Measurements from ENCODE around the gene RAB34. TPM values are rescaled to one million over a fixed set of nuclear protein-coding genes. Genes with fewer than 3 reads are reported as not detected.

Gene RAB34
- total RNA-seq, 2 donors from 2014 or later, result 6.2 to 14.0 TPM

GRCh38 chr17:28684963-28685362 lies 32.7 kb downstream of the RAB34 start:
- no peaks in the 10 kb centered on the region for H3K9me3 ChIP-seq
- intact Hi-C loops (cut with DNase I), result loop anchor here (5.0 to 10.0 kb wide), 2 partner anchors 70 to 197 kb away; no protein-coding TSS in a partner anchor
- H3K4me3 ChIP-seq, result no peak overlapping the region
- peaks cover 54% of the 10 kb centered on the region for H3K36me3 ChIP-seq
- peak; percentile 52 for DNase-seq
- no peaks in the 10 kb centered on the region for H3K27me3 ChIP-seq
- H3K27ac ChIP-seq, result no peak overlapping the region
- H3K4me1 ChIP-seq, result no peaks in the 10 kb centered on the region
- no peak for TF ChIP-seq CTCF (IDR thresholded peaks at IDR 0.05)
- no peak overlapping the region for H3K9ac ChIP-seq (ENCODE audit: low read depth in 2 of 2, low read length in 2 of 2)

- no peak overlapping the region for H3K27ac ChIP-seq
- TF ChIP-seq CTCF (IDR thresholded peaks at IDR 0.05), result no peak
- no peak overlapping the region for H3K4me3 ChIP-seq
- no peak for DNase-seq
- no peaks in the 10 kb centered on the region for H3K9me3 ChIP-seq
- no peaks in the 10 kb centered on the region for H3K4me1 ChIP-seq
- peaks cover 63% of the 10 kb centered on the region for H3K36me3 ChIP-seq
- intact Hi-C loops (cut with DNase I), result loop anchor here (5.0 to 10.0 kb wide), 2 partner anchors 72 to 200 kb away; no protein-coding TSS in a partner anchor
- H3K9ac ChIP-seq (ENCODE audit: low read depth in 2 of 2, low read length in 2 of 2), result no peak overlapping the region
- H3K27me3 ChIP-seq, result no peaks in the 10 kb centered on the region
These were observed 35.0 kb downstream of the RAB34 start for GRCh38 chr17:28682655-28683054.

GRCh38 chr17:28675980-28676379 lies 41.7 kb downstream of the RAB34 start:
- no peaks in the 10 kb centered on the region for H3K27me3 ChIP-seq
- peak; percentile 32 for TF ChIP-seq CTCF (IDR thresholded peaks at IDR 0.05)
- no peak overlapping the region for H3K27ac ChIP-seq
- H3K4me1 ChIP-seq, result no peaks in the 10 kb centered on the region
- no peak overlapping the region for H3K4me3 ChIP-seq
- no peak overlapping the region for H3K9ac ChIP-seq (ENCODE audit: low read depth in 2 of 2, low read length in 2 of 2)
- no peak for DNase-seq
- H3K36me3 ChIP-seq, result peaks cover 41% of the 10 kb centered on the region
- intact Hi-C loops (cut with DNase I), result no loop called here
- H3K9me3 ChIP-seq, result no peaks in the 10 kb centered on the region

GRCh38 chr17:28675490-28675889 lies 42.2 kb downstream of the RAB34 start:
- H3K27me3 ChIP-seq, result no peaks in the 10 kb centered on the region
- H3K36me3 ChIP-seq, result peaks cover 36% of the 10 kb centered on the region
- H3K4me3 ChIP-seq, result no peak overlapping the region
- intact Hi-C loops (cut with DNase I), result no loop called here
- TF ChIP-seq CTCF (IDR thresholded peaks at IDR 0.05), result no peak
- no peaks in the 10 kb centered on the region for H3K4me1 ChIP-seq
- DNase-seq, result no peak
- no peak overlapping the region for H3K9ac ChIP-seq (ENCODE audit: low read depth in 2 of 2, low read length in 2 of 2)
- no peaks in the 10 kb centered on the region for H3K9me3 ChIP-seq
- no peak overlapping the region for H3K27ac ChIP-seq

- no peaks in the 10 kb centered on the region for H3K4me1 ChIP-seq
- DNase-seq, result no peak
- no peak overlapping the region for H3K9ac ChIP-seq (ENCODE audit: low read depth in 2 of 2, low read length in 2 of 2)
- no peak for TF ChIP-seq CTCF (IDR thresholded peaks at IDR 0.05)
- intact Hi-C loops (cut with DNase I), result no loop called here
- no peaks in the 10 kb centered on the region for H3K27me3 ChIP-seq
- H3K4me3 ChIP-seq, result no peak overlapping the region
- no peak overlapping the region for H3K27ac ChIP-seq
- peaks cover 8% of the 10 kb centered on the region for H3K36me3 ChIP-seq
- no peaks in the 10 kb centered on the region for H3K9me3 ChIP-seq
These were observed 47.8 kb downstream of the RAB34 start for GRCh38 chr17:28669918-28670317.

Data from colonic mucosa (tissue), 4 donors.